Ovary (tissue), 9 donors: ENCODE results near the gene OR51B5. TPM values are rescaled to one million over a fixed set of nuclear protein-coding genes. Genes with fewer than 3 reads are reported as not detected.

ENCODE experiments used
- DNase-seq, 5 donors: peaks; one replicate each; pipeline ENCODE4 v3.0.0-alpha.2; 2019 to 2020
- H3K27ac ChIP-seq, 2 donors: fragments of 200-600 bp; one replicate each; pipeline versions ENCODE4 v1.5.1 to v1.8.0; 2019 to 2022
- H3K27me3 ChIP-seq: fragments of 200-600 bp; one replicate; pipeline ENCODE4 v1.8.0; 2022
- H3K36me3 ChIP-seq: fragments of 200-600 bp; sonication (generic); one replicate; pipeline ENCODE4 v1.5.1; 2019
- H3K4me1 ChIP-seq: one replicate; pipeline ENCODE4 v1.8.1; 2013; ENCODE audit warnings: mild to moderate bottlenecking, moderate library complexity; ENCODE audit not compliant: insufficient read depth
- H3K4me3 ChIP-seq: fragments of 200-600 bp; sonication (generic); one replicate; pipeline ENCODE4 v1.5.1; 2017
- H3K9me3 ChIP-seq, 2 donors: fragments of 200-600 bp in 1 of 2; sonication (generic) in 1 of 2; one replicate each; pipeline versions ENCODE4 v1.5.1 to v1.8.1; 2013 to 2019; ENCODE audit warnings: mild to moderate bottlenecking in 1 of 2, moderate library complexity in 1 of 2
- CTCF ChIP-seq, 3 donors: fragments of 450-650 bp in 2 of 3; fragments of 200-600 bp in 1 of 3; IDR thresholded peaks; one replicate each; pipeline versions ENCODE4 v1.5.1 to v1.8.0; 2016 to 2022; ENCODE audit warnings: antibody characterized with exemption in 3 of 3, mild to moderate bottlenecking in 1 of 3
- EP300 ChIP-seq: sonication (generic); formaldehyde crosslinking; IDR thresholded peaks from one replicate; pipeline ENCODE4 v1.6.1; 2017; ENCODE audit warnings: antibody characterized with exemption
- POLR2A ChIP-seq: fragments of 450-650 bp; IDR thresholded peaks from one replicate; pipeline ENCODE4 v1.6.1; 2017; ENCODE audit warnings: antibody characterized with exemption, mild to moderate bottlenecking, moderate library complexity
- WGBS, 3 donors: extraction: QIAGEN DNeasy Blood & Tissue Kit in 1 of 3; methylation state at CpG; one replicate each; pipeline versions ENCODE4 v1.1.5 to v1.1.7; 2013 to 2017; 5-methylcytosine and 5-hydroxymethylcytosine counted together
- intact Hi-C, 4 donors: fragments of 100-400 bp; cut with DNase I; formaldehyde crosslinking; loops; one replicate each; pipeline versions ENCODE4 v1.11.0 to v1.15.1; 2022 to 2023
- polyA plus RNA-seq, 2 donors: library from polyadenylated mRNA; stranded (reverse); fragments of 200-250 nt in 1 of 2; fragments of 350-450 nt in 1 of 2; fragmentation: Illumina TruSeq in 1 of 2; extraction: RNeasy Lipid Tissue Mini Kit (QIAGEN cat#74804) in 1 of 2; gene quantifications; one replicate each; pipeline ENCODE4 v1.2.3, GENCODE V29; 2013 to 2014
- total RNA-seq, 7 donors: library from RNA; depleted of rRNA in 2 of 7; stranded (reverse); fragments of >200 nt in 2 of 7; fragmentation: NEBNext Ultra II Directional in 3 of 7; extraction: Animal tissue kit (Norgen Biotek cat#: 25700) in 3 of 7; gene quantifications; one replicate each; pipeline versions ENCODE4 v1.1.0 to v1.2.4, GENCODE V29; 2016 to 2023
- donor health status: DM: no; HTN: no; CAD: no; lungs with moderate emphysema.
- donor health status: DM: no; HTN: no; CAD: no.
- donor health status: Bipolar disorder and iron deficiency.
- donor health status: DM: yes; HTN: yes; CAD: no.
- donor health status: DM: no; HTN: no; CAD: no.
- donor health status: DM: yes; HTN: yes; CAD: no.

The OR51B5 gene
- total and polyA plus RNA-seq, 9 donors: 0.30 to 2.1 (median 0.74) TPM

- H3K36me3 ChIP-seq: no peaks in the 10 kb centered on the region
- H3K4me3 ChIP-seq: no peak overlapping the region
- TF ChIP-seq EP300 (no peak), CTCF (IDR thresholded peaks at IDR 0.05) (peak in 1 of 3 donors; percentile 15)
- intact Hi-C loops: no loop called here
- H3K9me3 ChIP-seq: no peaks in the 10 kb centered on the region
- no peaks in the 10 kb centered on the region for H3K4me1 ChIP-seq
- no peak for DNase-seq
- no peak overlapping the region for H3K27ac ChIP-seq
- WGBS, 3 donors: 71 to 79% (median 77%) methylated on average over 4 of the region's 4 CpGs
- no peaks in the 10 kb centered on the region for H3K27me3 ChIP-seq
Observed at GRCh38 chr11:5380740-5381342, 37.5 kb upstream of the OR51B5 start.

- no peak for DNase-seq
- Histone ChIP-seq H3K27me3 (no peaks in the 10 kb centered on the region), H3K27ac (no peak overlapping the region), H3K9me3 (no peaks in the 10 kb centered on the region), H3K4me1 (peaks cover 2% of the 10 kb centered on the region), H3K4me3 (no peak overlapping the region), H3K36me3 (no peaks in the 10 kb centered on the region)
- intact Hi-C loops: no loop called here
- TF ChIP-seq POLR2A (no peak), EP300 (no peak), CTCF (IDR thresholded peaks at IDR 0.05) (no peak)
Observed at GRCh38 chr11:5369789-5370188, 26.5 kb upstream of the OR51B5 start.

GRCh38 chr11:5368502-5369043 is 25.2 kb upstream of the OR51B5 start:
- intact Hi-C loops: no loop called here

GRCh38 chr11:5367448-5368074 is 24.2 kb upstream of the OR51B5 start:
- Histone ChIP-seq H3K27ac (no peak overlapping the region), H3K27me3 (no peaks in the 10 kb centered on the region), H3K9me3 (no peaks in the 10 kb centered on the region), H3K4me1 (peaks cover 2% of the 10 kb centered on the region), H3K4me3 (no peak overlapping the region), H3K36me3 (no peaks in the 10 kb centered on the region)
- TF ChIP-seq EP300 (no peak), CTCF (IDR thresholded peaks at IDR 0.05) (no peak), POLR2A (no peak)
- DNase-seq: no peak
- 32 to 73% (median 54%) methylated on average over 2 of the region's 2 CpGs for WGBS, 3 donors
- intact Hi-C loops: no loop called here

More at GRCh38 chr11:5368502-5369043, 25.2 kb upstream of the OR51B5 start:
- Histone ChIP-seq H3K27ac (no peak overlapping the region), H3K27me3 (no peaks in the 10 kb centered on the region), H3K4me3 (no peak overlapping the region), H3K4me1 (peaks cover 2% of the 10 kb centered on the region), H3K9me3 (no peaks in the 10 kb centered on the region), H3K36me3 (no peaks in the 10 kb centered on the region)
- WGBS, 3 donors: 35 to 43% (median 36%) methylated on average over 3 of the region's 3 CpGs
- no peak for DNase-seq
- TF ChIP-seq CTCF (IDR thresholded peaks at IDR 0.05) (no peak), EP300 (no peak), POLR2A (no peak)
